Measurements from ENCODE around the gene WWOX.

- TF ChIP-seq POLR2A (IDR thresholded peaks at IDR 0.05; ENCODE audit: low read length) (no peak), GATA1 (IDR thresholded peaks at IDR 0.05; ENCODE audit: low read depth, low read length) (no peak)
These were observed 338.8 kb downstream of the WWOX start for GRCh38 chr16:78438219-78438618.
